ENCODE results near the gene RPS6KL1.

Gene RPS6KL1

DNA sequence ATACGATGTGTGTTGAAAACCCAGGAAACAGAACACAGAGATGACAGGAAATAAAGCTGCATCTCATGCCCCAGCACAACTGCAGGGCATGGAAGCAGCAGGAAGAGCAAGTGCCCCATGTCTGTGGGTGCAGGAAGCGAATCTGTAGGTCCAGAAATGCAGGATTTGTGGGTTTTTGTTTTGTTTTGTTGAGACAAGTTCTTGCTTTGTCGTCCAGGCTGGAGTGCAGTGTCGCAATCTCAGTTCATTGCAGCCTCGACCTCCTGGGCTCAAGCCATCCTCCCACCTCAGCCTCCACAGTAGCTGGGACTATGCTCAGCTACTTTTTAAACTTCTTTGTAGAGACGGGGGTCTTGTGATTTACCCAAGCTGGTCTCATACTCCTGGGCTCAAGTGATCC, 6.2 kb upstream of the RPS6KL1 start:
- Mint-ChIP-seq H3K36me3 (ENCODE audit: low read depth) (no peaks in the 10 kb centered on the region), H3K27ac (no peak overlapping the region), H3K4me3 (no peak overlapping the region), H3K9me3 (no peaks in the 10 kb centered on the region), H3K27me3 (ENCODE audit: low read depth) (peaks cover 16% of the 10 kb centered on the region), H3K4me1 (peaks cover 26% of the 10 kb centered on the region)
- TF ChIP-seq, protein P1, sequence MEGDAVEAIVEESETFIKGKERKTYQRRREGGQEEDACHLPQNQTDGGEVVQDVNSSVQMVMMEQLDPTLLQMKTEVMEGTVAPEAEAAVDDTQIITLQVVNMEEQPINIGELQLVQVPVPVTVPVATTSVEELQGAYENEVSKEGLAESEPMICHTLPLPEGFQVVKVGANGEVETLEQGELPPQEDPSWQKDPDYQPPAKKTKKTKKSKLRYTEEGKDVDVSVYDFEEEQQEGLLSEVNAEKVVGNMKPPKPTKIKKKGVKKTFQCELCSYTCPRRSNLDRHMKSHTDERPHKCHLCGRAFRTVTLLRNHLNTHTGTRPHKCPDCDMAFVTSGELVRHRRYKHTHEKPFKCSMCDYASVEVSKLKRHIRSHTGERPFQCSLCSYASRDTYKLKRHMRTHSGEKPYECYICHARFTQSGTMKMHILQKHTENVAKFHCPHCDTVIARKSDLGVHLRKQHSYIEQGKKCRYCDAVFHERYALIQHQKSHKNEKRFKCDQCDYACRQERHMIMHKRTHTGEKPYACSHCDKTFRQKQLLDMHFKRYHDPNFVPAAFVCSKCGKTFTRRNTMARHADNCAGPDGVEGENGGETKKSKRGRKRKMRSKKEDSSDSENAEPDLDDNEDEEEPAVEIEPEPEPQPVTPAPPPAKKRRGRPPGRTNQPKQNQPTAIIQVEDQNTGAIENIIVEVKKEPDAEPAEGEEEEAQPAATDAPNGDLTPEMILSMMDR (IDR thresholded peaks at IDR 0.05; ENCODE audit: unreplicated experiment in 3 of 3), result no peak

DNA sequence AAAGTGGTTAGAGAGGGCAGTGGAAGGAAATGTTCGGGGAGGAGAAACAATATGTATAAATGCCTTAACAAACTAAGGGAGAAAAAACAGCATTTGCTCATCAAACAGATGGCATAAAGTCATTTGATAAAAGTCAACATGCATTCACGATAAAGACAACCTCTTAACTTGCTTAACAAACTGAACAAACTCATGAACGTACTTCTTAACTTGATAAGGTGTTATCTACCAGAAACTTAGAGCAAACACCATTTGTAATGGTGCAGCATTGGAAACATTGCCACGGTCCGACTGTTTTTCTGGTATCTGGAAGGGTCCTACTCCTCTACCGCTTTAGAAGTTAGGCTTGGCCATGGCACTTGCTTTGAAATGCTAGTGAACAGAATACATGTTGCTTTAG, 4.2 kb upstream of the RPS6KL1 start:
- H3K27ac Mint-ChIP-seq, result no peak overlapping the region
- H3K4me3 Mint-ChIP-seq, result no peak overlapping the region
- peaks cover 26% of the 10 kb centered on the region for H3K27me3 Mint-ChIP-seq (ENCODE audit: low read depth)
- no peaks in the 10 kb centered on the region for H3K36me3 Mint-ChIP-seq (ENCODE audit: low read depth)
- peaks cover 9% of the 10 kb centered on the region for H3K4me1 Mint-ChIP-seq
- TF ChIP-seq, protein P1 (IDR thresholded peaks at IDR 0.05; ENCODE audit: unreplicated experiment in 3 of 3), result no peak
- H3K9me3 Mint-ChIP-seq, result no peaks in the 10 kb centered on the region

DNA sequence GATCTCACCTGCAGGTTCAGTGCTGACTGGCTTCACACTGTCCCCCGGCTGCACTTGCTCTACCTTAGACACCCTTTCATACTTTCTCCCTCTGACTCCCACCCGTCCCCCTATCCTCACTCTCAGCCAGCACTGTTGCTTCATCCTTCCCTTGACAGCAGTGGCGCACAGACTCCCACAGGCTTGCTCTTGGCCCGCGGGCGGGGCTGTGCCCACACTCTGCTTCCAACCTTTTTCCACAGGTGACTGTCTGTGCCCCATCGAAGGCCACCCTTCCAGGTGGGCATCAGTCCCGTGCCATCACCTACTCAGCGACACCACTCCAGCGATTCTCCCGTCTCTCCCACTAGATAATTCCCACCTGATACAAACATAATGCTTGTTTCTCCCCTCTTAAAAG, 1.0 kb upstream of the RPS6KL1 start:
- Mint-ChIP-seq H3K36me3 (ENCODE audit: low read depth) (no peaks in the 10 kb centered on the region), H3K9me3 (no peaks in the 10 kb centered on the region), H3K4me3 (peak overlapping the region in 2 of 3 experiments; percentile 18 to 62), H3K27me3 (ENCODE audit: low read depth) (peaks cover 31% of the 10 kb centered on the region), H3K4me1 (no peaks in the 10 kb centered on the region), H3K27ac (no peak overlapping the region)
- TF ChIP-seq, protein P1 (IDR thresholded peaks at IDR 0.05; ENCODE audit: unreplicated experiment in 3 of 3), result no peak

DNA sequence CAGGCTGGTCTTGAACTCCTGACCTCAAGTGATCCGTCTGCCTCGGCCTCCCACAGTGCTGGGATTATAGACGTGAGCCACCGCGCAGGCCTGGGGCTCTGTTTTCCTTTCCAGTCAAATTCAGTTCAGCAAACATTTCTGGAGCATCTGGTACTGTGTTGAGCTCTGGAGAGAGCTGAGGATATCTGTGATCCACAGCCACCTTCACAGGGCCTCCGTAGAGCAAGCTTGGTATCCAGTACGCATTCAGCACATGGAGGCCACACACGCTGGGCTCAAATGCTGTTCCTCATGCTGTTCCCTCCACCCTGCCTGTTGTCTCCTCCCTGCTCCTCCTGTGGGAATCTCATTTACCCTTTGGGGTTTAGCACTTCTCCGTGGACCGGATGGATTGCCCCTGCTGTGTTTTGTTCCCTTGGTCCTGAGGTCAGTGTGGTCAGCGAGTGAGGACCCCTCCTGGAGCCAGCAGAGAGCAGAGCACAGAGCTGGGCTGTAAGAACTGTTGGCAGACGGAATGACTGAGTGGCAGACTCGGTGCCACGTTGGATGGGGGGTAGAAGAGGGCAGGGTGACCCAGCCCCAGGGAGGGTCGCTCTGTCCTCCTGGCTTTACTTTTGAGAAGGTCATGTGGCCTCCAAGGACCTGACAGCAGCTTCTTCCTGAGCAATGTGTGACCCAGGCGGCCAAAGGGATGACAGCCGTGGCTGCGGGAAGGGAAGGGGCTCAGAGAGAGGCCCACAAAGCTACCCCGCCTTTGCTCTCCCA, 891 bp downstream of the RPS6KL1 start:
- Mint-ChIP-seq H3K27ac (no peak overlapping the region), H3K4me3 (peak overlapping the region; percentile 70 to 78 (median 78)), H3K27me3 (ENCODE audit: low read depth) (peaks cover 25% of the 10 kb centered on the region), H3K36me3 (ENCODE audit: low read depth) (no peaks in the 10 kb centered on the region), H3K4me1 (peaks cover 6% of the 10 kb centered on the region), H3K9me3 (no peaks in the 10 kb centered on the region)
- TF ChIP-seq, protein P1 (IDR thresholded peaks at IDR 0.05; ENCODE audit: unreplicated experiment in 3 of 3), result no peak

DNA sequence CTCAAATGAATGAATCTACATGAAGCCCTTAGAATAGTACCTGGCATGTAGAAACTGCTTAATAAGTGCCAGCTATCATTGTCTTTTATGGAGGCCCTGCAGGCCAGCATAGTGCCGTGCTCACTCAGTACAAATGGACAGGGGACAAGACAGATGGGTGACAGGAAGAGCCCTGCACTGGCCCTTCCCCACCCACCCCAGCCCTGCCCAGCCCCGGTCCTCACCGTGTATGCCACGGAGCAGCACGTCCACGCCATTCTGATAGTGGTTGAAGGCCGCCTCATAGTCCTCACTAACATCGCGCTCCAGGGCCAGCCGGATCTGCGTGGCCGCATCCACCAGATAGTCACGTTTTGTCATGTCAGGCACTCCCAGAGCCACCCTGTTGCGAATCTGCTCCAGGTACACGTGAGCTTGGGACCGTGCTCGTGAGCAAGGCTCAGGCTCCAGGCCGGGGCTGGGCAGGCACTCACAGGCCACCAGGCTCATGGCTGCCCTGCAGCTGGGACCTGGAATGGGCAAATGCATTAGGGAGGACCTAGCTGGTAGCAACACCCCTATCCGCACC, 1.9 kb downstream of the RPS6KL1 start:
- TF ChIP-seq, protein P1 (IDR thresholded peaks at IDR 0.05; ENCODE audit: unreplicated experiment in 3 of 3), result no peak
- Mint-ChIP-seq H3K36me3 (ENCODE audit: low read depth) (no peaks in the 10 kb centered on the region), H3K27me3 (ENCODE audit: low read depth) (peaks cover 20% of the 10 kb centered on the region), H3K9me3 (no peaks in the 10 kb centered on the region), H3K27ac (no peak overlapping the region), H3K4me3 (no peak overlapping the region), H3K4me1 (peaks cover 17% of the 10 kb centered on the region)

DNA sequence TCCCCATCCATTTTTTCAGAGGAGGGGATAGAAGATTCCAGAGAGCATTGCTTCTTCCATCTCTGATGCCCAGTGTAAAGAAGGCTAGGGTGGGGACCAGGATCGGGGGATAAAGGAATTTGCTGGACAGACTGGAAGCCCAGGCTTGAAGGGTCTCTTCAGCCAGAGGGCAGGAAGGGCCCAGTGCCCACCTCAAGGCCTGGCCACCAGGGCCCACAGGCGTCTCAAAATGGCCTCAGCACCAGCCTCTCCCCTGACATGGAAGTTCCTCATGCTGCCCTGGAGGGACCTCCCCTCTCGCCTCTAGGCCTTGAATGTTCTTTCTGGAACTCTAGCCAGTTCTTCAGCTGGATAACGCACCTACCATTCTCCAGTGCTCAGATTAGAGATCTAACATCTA, 2.8 kb downstream of the RPS6KL1 start:
- no peak overlapping the region for H3K4me3 Mint-ChIP-seq
- H3K9me3 Mint-ChIP-seq, result no peaks in the 10 kb centered on the region
- peaks cover 17% of the 10 kb centered on the region for H3K27me3 Mint-ChIP-seq (ENCODE audit: low read depth)
- TF ChIP-seq, protein P1 (IDR thresholded peaks at IDR 0.05; ENCODE audit: unreplicated experiment in 3 of 3), result no peak
- H3K27ac Mint-ChIP-seq, result no peak overlapping the region
- no peaks in the 10 kb centered on the region for H3K36me3 Mint-ChIP-seq (ENCODE audit: low read depth)
- peaks cover 20% of the 10 kb centered on the region for H3K4me1 Mint-ChIP-seq
